Gastroesophageal sphincter (tissue), 3 donors: Measurements from ENCODE around the gene TMEM255B.
"Not testable (repeated sequence)": the region's sequence is repeated elsewhere in the genome, so short reads cannot be mapped to it uniquely, and the experiment has no call there.

Experiments used
- EP300 ChIP-seq: sonication (generic); formaldehyde crosslinking; IDR thresholded peaks from one replicate; pipeline ENCODE4 v1.6.1; 2017; ENCODE audit warnings: antibody characterized with exemption, mild to moderate bottlenecking
- POLR2A ChIP-seq, 2 donors: fragments of 450-650 bp; IDR thresholded peaks; one replicate each; pipeline ENCODE4 v1.6.1; 2017; ENCODE audit warnings: antibody characterized with exemption in 2 of 2, mild to moderate bottlenecking in 2 of 2, moderate library complexity in 1 of 2
- TF ChIP-seq, protein P1 (sequence below), 4 experiments: fragments of 200-600 bp in 2 of 4; fragments of 450-650 bp in 2 of 4; sonication (generic) in 1 of 4; IDR thresholded peaks; one replicate each; pipeline ENCODE4 v1.5.1; 2017 to 2019; ENCODE audit warnings: antibody characterized with exemption in 4 of 4, mild to moderate bottlenecking in 2 of 4, moderate library complexity in 2 of 4

DNA sequence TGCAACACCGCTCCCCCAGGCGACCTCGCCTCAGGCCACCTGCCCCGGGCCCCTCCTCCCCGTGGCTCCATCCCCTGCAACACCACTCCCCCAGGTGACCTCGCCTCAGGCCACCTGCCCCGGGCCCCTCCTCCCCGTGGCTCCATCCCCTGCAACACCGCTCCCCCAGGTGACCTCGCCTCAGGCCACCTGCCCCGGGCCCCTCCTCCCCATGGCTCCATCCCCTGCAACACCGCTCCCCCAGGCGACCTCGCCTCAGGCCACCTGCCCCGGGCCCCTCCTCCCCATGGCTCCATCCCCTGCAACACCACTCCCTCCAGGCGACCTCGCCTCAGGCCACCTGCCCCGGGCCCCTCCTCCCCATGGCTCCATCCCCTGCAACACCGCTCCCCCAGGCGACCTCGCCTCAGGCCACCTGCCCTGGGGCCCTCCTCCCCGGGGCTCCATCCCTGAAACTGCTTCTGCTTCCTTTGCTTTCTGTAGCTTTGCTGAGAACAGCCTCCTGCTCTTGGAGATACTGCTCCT, 71.5 kb downstream of the TMEM255B start:
- TF ChIP-seq, protein P1, sequence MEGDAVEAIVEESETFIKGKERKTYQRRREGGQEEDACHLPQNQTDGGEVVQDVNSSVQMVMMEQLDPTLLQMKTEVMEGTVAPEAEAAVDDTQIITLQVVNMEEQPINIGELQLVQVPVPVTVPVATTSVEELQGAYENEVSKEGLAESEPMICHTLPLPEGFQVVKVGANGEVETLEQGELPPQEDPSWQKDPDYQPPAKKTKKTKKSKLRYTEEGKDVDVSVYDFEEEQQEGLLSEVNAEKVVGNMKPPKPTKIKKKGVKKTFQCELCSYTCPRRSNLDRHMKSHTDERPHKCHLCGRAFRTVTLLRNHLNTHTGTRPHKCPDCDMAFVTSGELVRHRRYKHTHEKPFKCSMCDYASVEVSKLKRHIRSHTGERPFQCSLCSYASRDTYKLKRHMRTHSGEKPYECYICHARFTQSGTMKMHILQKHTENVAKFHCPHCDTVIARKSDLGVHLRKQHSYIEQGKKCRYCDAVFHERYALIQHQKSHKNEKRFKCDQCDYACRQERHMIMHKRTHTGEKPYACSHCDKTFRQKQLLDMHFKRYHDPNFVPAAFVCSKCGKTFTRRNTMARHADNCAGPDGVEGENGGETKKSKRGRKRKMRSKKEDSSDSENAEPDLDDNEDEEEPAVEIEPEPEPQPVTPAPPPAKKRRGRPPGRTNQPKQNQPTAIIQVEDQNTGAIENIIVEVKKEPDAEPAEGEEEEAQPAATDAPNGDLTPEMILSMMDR (IDR thresholded peaks at IDR 0.05): not testable (repeated sequence)
- not testable (repeated sequence) for TF ChIP-seq POLR2A (IDR thresholded peaks at IDR 0.05); EP300
